Measurements from ENCODE around the gene TCF4. TPM values are rescaled to one million over a fixed set of nuclear protein-coding genes. Genes with fewer than 3 reads are reported as not detected.

TCF4 gene
- total RNA-seq, 1 donor from 2014 or later, result 143 TPM

GRCh38 chr18:55427951-55428350 is 160.0 kb downstream of the TCF4 start:
- no peak for TF ChIP-seq CTCF (IDR thresholded peaks at IDR 0.05)
- Histone ChIP-seq H3K4me1 (peaks cover 5% of the 10 kb centered on the region), H3K36me3 (no peaks in the 10 kb centered on the region), H3K27me3 (no peaks in the 10 kb centered on the region), H3K9me3 (no peaks in the 10 kb centered on the region), H3K4me3 (no peak overlapping the region), H3K27ac (no peak overlapping the region)
- ATAC-seq (no peak), DNase-seq (no peak)
- intact Hi-C loops (cut with DNase I), result no loop called here

- Histone ChIP-seq H3K36me3 (no peaks in the 10 kb centered on the region), H3K27me3 (no peaks in the 10 kb centered on the region), H3K9me3 (no peaks in the 10 kb centered on the region), H3K27ac (no peak overlapping the region), H3K4me1 (peaks cover 5% of the 10 kb centered on the region), H3K4me3 (no peak overlapping the region)
- DNase-seq (no peak), ATAC-seq (no peak)
- intact Hi-C loops (cut with DNase I), result no loop called here
- no peak for TF ChIP-seq CTCF (IDR thresholded peaks at IDR 0.05)
These were observed 162.3 kb downstream of the TCF4 start for GRCh38 chr18:55425698-55426097.

GRCh38 chr18:55422456-55423180 is 165.4 kb downstream of the TCF4 start:
- intact Hi-C loops (cut with DNase I), result no loop called here
- peaks cover 17% of the 10 kb centered on the region for H3K4me1 ChIP-seq
- TF ChIP-seq CTCF (IDR thresholded peaks at IDR 0.05), result no peak
- no peaks in the 10 kb centered on the region for H3K36me3 ChIP-seq
- H3K27me3 ChIP-seq, result no peaks in the 10 kb centered on the region
- DNase-seq (no peak), ATAC-seq (no peak)
- no peaks in the 10 kb centered on the region for H3K9me3 ChIP-seq
- H3K4me3 ChIP-seq, result peak overlapping the region; percentile 39
- peak overlapping the region; percentile 76 for H3K27ac ChIP-seq

GRCh38 chr18:55421615-55422419 is 166.2 kb downstream of the TCF4 start:
- no peaks in the 10 kb centered on the region for H3K36me3 ChIP-seq
- peak overlapping the region; percentile 76 for H3K27ac ChIP-seq
- no peaks in the 10 kb centered on the region for H3K9me3 ChIP-seq
- peaks cover 21% of the 10 kb centered on the region for H3K4me1 ChIP-seq
- no peak for TF ChIP-seq CTCF (IDR thresholded peaks at IDR 0.05)
- H3K27me3 ChIP-seq, result no peaks in the 10 kb centered on the region
- ATAC-seq (no peak), DNase-seq (no peak)
- peak overlapping the region; percentile 39 for H3K4me3 ChIP-seq
- intact Hi-C loops (cut with DNase I), result no loop called here

GRCh38 chr18:55421308-55421614 is 166.7 kb downstream of the TCF4 start:
- no peaks in the 10 kb centered on the region for H3K36me3 ChIP-seq
- peaks cover 24% of the 10 kb centered on the region for H3K4me1 ChIP-seq
- H3K9me3 ChIP-seq, result no peaks in the 10 kb centered on the region
- no peak for DNase-seq
- no peak for TF ChIP-seq CTCF (IDR thresholded peaks at IDR 0.05)
- ATAC-seq, result no peak
- intact Hi-C loops (cut with DNase I), result no loop called here
- H3K27me3 ChIP-seq, result no peaks in the 10 kb centered on the region
- H3K4me3 ChIP-seq, result peak overlapping the region; percentile 39
- H3K27ac ChIP-seq, result peak overlapping the region; percentile 76
